Gastroesophageal sphincter (tissue), 3 donors: ENCODE measurements around the gene OPRD1.

Experiments used
- CTCF ChIP-seq, 4 experiments: fragments of 200-600 bp in 2 of 4; fragments of 450-650 bp in 2 of 4; sonication (generic) in 1 of 4; IDR thresholded peaks; one replicate each; pipeline ENCODE4 v1.5.1; 2017 to 2019; ENCODE audit warnings: antibody characterized with exemption in 4 of 4, mild to moderate bottlenecking in 2 of 4, moderate library complexity in 2 of 4
- EP300 ChIP-seq: sonication (generic); formaldehyde crosslinking; IDR thresholded peaks from one replicate; pipeline ENCODE4 v1.6.1; 2017; ENCODE audit warnings: antibody characterized with exemption, mild to moderate bottlenecking
- POLR2AphosphoS5 ChIP-seq: sonication (generic); formaldehyde crosslinking; IDR thresholded peaks from one replicate; pipeline ENCODE4 v1.6.1; 2017; ENCODE audit warnings: antibody characterized with exemption

GRCh38 chr1:28781305-28781704 lies 30.7 kb upstream of the OPRD1 start:
- no peak for TF ChIP-seq CTCF (IDR thresholded peaks at IDR 0.05)
- TF ChIP-seq POLR2AphosphoS5 = no peak
- TF ChIP-seq EP300 = no peak
